CD4-positive, CD25-positive, alpha-beta regulatory T cell (primary cell): ENCODE data around the gene RYK. TPM values are rescaled to one million over a fixed set of nuclear protein-coding genes. Genes with fewer than 3 reads are reported as not detected.
"Not testable (repeated sequence)": the region's sequence is repeated elsewhere in the genome, so short reads cannot be mapped to it uniquely, and the experiment has no call there.

Experiments
- ATAC-seq, 2 donors: fragments of 150-1000 bp; cut with Tn5 transposase; one replicate each; pipeline ENCODE4 v1.10.0; 2021; ENCODE audit warnings: low read depth in 2 of 2, moderate number of reproducible peaks in 2 of 2, moderate library complexity in 1 of 2
- DNase-seq, 3 donors: peaks; one replicate each; pipeline versions ENCODE4 v3.0.0 to v3.0.0-alpha.2; 2012 to 2022; ENCODE audit warnings: mixed read lengths in 1 of 3
- H3K27ac ChIP-seq: one replicate; pipeline ENCODE4 v1.7.0; 2013; ENCODE audit warnings: mild to moderate bottlenecking, low read length; ENCODE audit not compliant: insufficient read depth, poor library complexity, severe bottlenecking
- H3K27me3 ChIP-seq: one replicate; pipeline ENCODE4 v1.7.0; 2013; ENCODE audit warnings: low read length; ENCODE audit not compliant: control insufficient read depth, insufficient read depth
- H3K36me3 ChIP-seq: one replicate; pipeline ENCODE4 v1.7.0; 2013; ENCODE audit warnings: mild to moderate bottlenecking, low read length, moderate library complexity; ENCODE audit not compliant: control insufficient read depth, insufficient read depth
- H3K4me1 ChIP-seq: 2 replicates; pipeline ENCODE4 v1.7.0; 2013; ENCODE audit warnings: mild to moderate bottlenecking, low read length; ENCODE audit not compliant: insufficient read depth, control insufficient read depth, poor library complexity, severe bottlenecking
- H3K4me3 ChIP-seq: one replicate; pipeline ENCODE4 v1.7.0; 2013; ENCODE audit warnings: low read depth, mild to moderate bottlenecking, low read length, moderate library complexity
- H3K9me3 ChIP-seq, 2 experiments: 1 replicate in 1 of 2; 2 replicates in 1 of 2; pipeline ENCODE4 v1.7.0; 2013; ENCODE audit warnings: low read length in 2 of 2, mild to moderate bottlenecking in 1 of 2, moderate library complexity in 1 of 2; ENCODE audit not compliant: control insufficient read depth in 2 of 2
- H3K27ac Mint-ChIP-seq, 3 donors: one replicate each; pipeline ENCODE4 v1.8.0; 2020 to 2022; ENCODE audit warnings: mild to moderate bottlenecking in 3 of 3, mixed read lengths in 3 of 3, moderate library complexity in 2 of 3
- H3K27me3 Mint-ChIP-seq: one replicate; pipeline ENCODE4 v1.8.0; 2022; ENCODE audit warnings: mild to moderate bottlenecking, mixed read lengths
- H3K36me3 Mint-ChIP-seq: one replicate; pipeline ENCODE4 v1.8.0; 2020; ENCODE audit warnings: mixed read lengths
- H3K4me1 Mint-ChIP-seq, 4 donors: one replicate each; pipeline ENCODE4 v1.8.0; 2020 to 2022; ENCODE audit warnings: mixed read lengths in 4 of 4, mild to moderate bottlenecking in 1 of 4
- H3K4me3 Mint-ChIP-seq, 4 donors: one replicate each; pipeline ENCODE4 v1.8.0; 2020 to 2022; ENCODE audit warnings: mild to moderate bottlenecking in 4 of 4, mixed read lengths in 4 of 4, moderate library complexity in 3 of 4
- H3K9me3 Mint-ChIP-seq, 7 donors: one replicate each; pipeline ENCODE4 v1.8.0; 2020 to 2022; ENCODE audit warnings: mixed read lengths in 7 of 7, mild to moderate bottlenecking in 3 of 7, moderate library complexity in 2 of 7
- polyA plus RNA-seq, 4 donors: library from polyadenylated mRNA; unstranded; fragments of 300-500 nt; fragmentation: Illumina TruSeq; gene quantifications; one replicate each; pipeline ENCODE4 v1.2.3, GENCODE V29; 2021
- total RNA-seq: library from RNA; stranded (reverse); gene quantifications from one replicate; pipeline ENCODE4 v1.2.3, GENCODE V29; 2022

Gene RYK
- total and polyA plus RNA-seq, 5 donors from 2014 or later, result 5.6 to 35.2 (median 7.1) TPM

- Histone ChIP-seq H3K9me3 (no peaks in the 10 kb centered on the region), H3K27ac (no peak overlapping the region), H3K36me3 (no peaks in the 10 kb centered on the region), H3K4me1 (no peaks in the 10 kb centered on the region), H3K4me3 (no peak overlapping the region), H3K27me3 (peaks cover 24% of the 10 kb centered on the region)
- H3K4me3 Mint-ChIP-seq, result no peak overlapping the region
- H3K27me3 Mint-ChIP-seq, result peaks cover 45% of the 10 kb centered on the region
- DNase-seq (no peak), ATAC-seq (no peak)
- H3K36me3 Mint-ChIP-seq, result no peaks in the 10 kb centered on the region
- H3K9me3 Mint-ChIP-seq, result peaks cover 0 to 4% (median 0%) of the 10 kb centered on the region in 7 donors
- H3K4me1 Mint-ChIP-seq, result peaks cover 0 to 2% (median 0%) of the 10 kb centered on the region in 4 donors
- H3K27ac Mint-ChIP-seq, result no peak overlapping the region
Observed at GRCh38 chr3:134276086-134276485, 25.4 kb upstream of the RYK start.

- Mint-ChIP-seq H3K27me3 (peaks cover 41% of the 10 kb centered on the region), H3K27ac (peak overlapping the region in 1 of 3 donors; percentile 11)
- not testable (repeated sequence) for H3K4me3 ChIP-seq, H3K27ac ChIP-seq, H3K9me3 Mint-ChIP-seq, ATAC-seq, H3K4me3 Mint-ChIP-seq, DNase-seq, H3K36me3 Mint-ChIP-seq, H3K9me3 ChIP-seq, H3K4me1 ChIP-seq, H3K4me1 Mint-ChIP-seq, H3K36me3 ChIP-seq
- peaks cover 24% of the 10 kb centered on the region for H3K27me3 ChIP-seq
Observed at GRCh38 chr3:134275110-134275509, 24.5 kb upstream of the RYK start.

GRCh38 chr3:134274571-134274970 is 23.9 kb upstream of the RYK start:
- no peak for DNase-seq
- Histone ChIP-seq H3K36me3 (no peaks in the 10 kb centered on the region), H3K4me3 (no peak overlapping the region), H3K4me1 (no peaks in the 10 kb centered on the region), H3K27ac (no peak overlapping the region), H3K27me3 (peaks cover 24% of the 10 kb centered on the region), H3K9me3 (no peaks in the 10 kb centered on the region)
- Mint-ChIP-seq H3K27ac (no peak overlapping the region), H3K4me1 (peaks cover 0 to 2% (median 0%) of the 10 kb centered on the region in 4 donors), H3K27me3 (peaks cover 41% of the 10 kb centered on the region), H3K4me3 (no peak overlapping the region), H3K36me3 (no peaks in the 10 kb centered on the region), H3K9me3 (peaks cover 0 to 4% (median 0%) of the 10 kb centered on the region in 7 donors)
- ATAC-seq, result no peak

- no peak overlapping the region for H3K27ac Mint-ChIP-seq
- no peak overlapping the region for H3K4me3 Mint-ChIP-seq
- Histone ChIP-seq H3K36me3 (no peaks in the 10 kb centered on the region), H3K27me3 (peaks cover 13% of the 10 kb centered on the region), H3K4me3 (no peak overlapping the region), H3K27ac (no peak overlapping the region), H3K9me3 (no peaks in the 10 kb centered on the region), H3K4me1 (no peaks in the 10 kb centered on the region)
- DNase-seq (no peak), ATAC-seq (no peak)
- H3K27me3 Mint-ChIP-seq, result peaks cover 42% of the 10 kb centered on the region
- peaks cover 0 to under 1% (median 0%) of the 10 kb centered on the region in 4 donors for H3K4me1 Mint-ChIP-seq
- H3K36me3 Mint-ChIP-seq, result no peaks in the 10 kb centered on the region
- peaks cover 0 to 2% (median 0%) of the 10 kb centered on the region in 7 donors for H3K9me3 Mint-ChIP-seq
Observed at GRCh38 chr3:134267996-134268395, 17.3 kb upstream of the RYK start.

- no peak for ATAC-seq
- H3K36me3 Mint-ChIP-seq, result no peaks in the 10 kb centered on the region
- Histone ChIP-seq H3K36me3 (no peaks in the 10 kb centered on the region), H3K4me1 (no peaks in the 10 kb centered on the region), H3K27ac (no peak overlapping the region), H3K4me3 (no peak overlapping the region), H3K27me3 (peaks cover 4% of the 10 kb centered on the region), H3K9me3 (no peaks in the 10 kb centered on the region)
- no peak overlapping the region for H3K4me3 Mint-ChIP-seq
- no peak for DNase-seq
- peaks cover 0 to 2% (median 0%) of the 10 kb centered on the region in 4 donors for H3K4me1 Mint-ChIP-seq
- H3K27ac Mint-ChIP-seq, result peak overlapping the region in 1 of 3 donors; percentile 5
- no peaks in the 10 kb centered on the region for H3K9me3 Mint-ChIP-seq
- peaks cover 46% of the 10 kb centered on the region for H3K27me3 Mint-ChIP-seq
Observed at GRCh38 chr3:134260987-134261386, 10.3 kb upstream of the RYK start.

- no peaks in the 10 kb centered on the region for H3K9me3 ChIP-seq
- H3K27me3 ChIP-seq, result peaks cover 7% of the 10 kb centered on the region
- no peak overlapping the region for H3K27ac ChIP-seq
- H3K4me3 ChIP-seq, result no peak overlapping the region
- H3K4me3 Mint-ChIP-seq, result no peak overlapping the region
- H3K4me1 Mint-ChIP-seq, result peaks cover 0 to 2% (median under 1%) of the 10 kb centered on the region in 4 donors
- no peak overlapping the region for H3K27ac Mint-ChIP-seq
- H3K36me3 ChIP-seq, result no peaks in the 10 kb centered on the region
- DNase-seq, result no peak
- peaks cover 39% of the 10 kb centered on the region for H3K27me3 Mint-ChIP-seq
- no peaks in the 10 kb centered on the region for H3K9me3 Mint-ChIP-seq
- no peaks in the 10 kb centered on the region for H3K36me3 Mint-ChIP-seq
- H3K4me1 ChIP-seq, result no peaks in the 10 kb centered on the region
- ATAC-seq, result no peak
Observed at GRCh38 chr3:134258761-134259347, 8.2 kb upstream of the RYK start.

- Mint-ChIP-seq H3K4me3 (peak overlapping the region in 2 of 4 donors; percentile 33 to 81), H3K36me3 (no peaks in the 10 kb centered on the region), H3K4me1 (peaks cover 0 to 22% (median 5%) of the 10 kb centered on the region in 4 donors), H3K27ac (no peak overlapping the region), H3K9me3 (no peaks in the 10 kb centered on the region), H3K27me3 (peaks cover 29% of the 10 kb centered on the region)
- no peak overlapping the region for H3K4me3 ChIP-seq
- no peak overlapping the region for H3K27ac ChIP-seq
- H3K27me3 ChIP-seq, result peaks cover 4% of the 10 kb centered on the region
- ATAC-seq (no peak), DNase-seq (no peak)
- peaks cover 3% of the 10 kb centered on the region for H3K4me1 ChIP-seq
- H3K36me3 ChIP-seq, result no peaks in the 10 kb centered on the region
- no peaks in the 10 kb centered on the region for H3K9me3 ChIP-seq
Observed at GRCh38 chr3:134255404-134255803, 4.7 kb upstream of the RYK start.
